ENCODE results near the gene PAK4. TPM values are rescaled to one million over a fixed set of nuclear protein-coding genes. Genes with fewer than 3 reads are reported as not detected.

The PAK4 gene
- total and polyA plus RNA-seq, 2 of the 8 experiments (the other 6 are each of a cell fraction or from before 2014, with no cell fraction given), result 50.7 to 64.4 TPM

- no peak for TF ChIP-seq CHD7 (IDR thresholded peaks at IDR 0.05; ENCODE audit: insufficient replicate concordance, low read length)
- no peak for TF ChIP-seq SIX5 (IDR thresholded peaks at IDR 0.05; ENCODE audit: low read depth, low read length)
- no peak for TF ChIP-seq KDM4A (IDR thresholded peaks at IDR 0.05; ENCODE audit: low read depth, low read length, severe bottlenecking)
- no peak for TF ChIP-seq RAD21 (IDR thresholded peaks at IDR 0.05 in 1 of 2, conservative IDR thresholded peaks at IDR 0.05 in 1 of 2; ENCODE audit: low read depth in 2 of 2, low read length in 2 of 2)
- no peak for TF ChIP-seq YY1 (IDR thresholded peaks at IDR 0.05; ENCODE audit: low read depth, low read length)
- no peak for TF ChIP-seq PHF8 (conservative IDR thresholded peaks at IDR 0.05; ENCODE audit: low read depth, low read length)
- TF ChIP-seq CREB1 (IDR thresholded peaks at IDR 0.05), result no peak
- no peak for TF ChIP-seq CBX5 (IDR thresholded peaks at IDR 0.05; ENCODE audit: low read depth, low read length)
- no peak for TF ChIP-seq ATF3 (IDR thresholded peaks at IDR 0.05; ENCODE audit: insufficient read depth, low read depth, low read length)
- TF ChIP-seq JUN (IDR thresholded peaks at IDR 0.05; ENCODE audit: low read depth, low read length), result no peak
- no peak for TF ChIP-seq ZNF274 (IDR thresholded peaks at IDR 0.05; ENCODE audit: borderline replicate concordance, extremely low read depth, low read length)
Measured at GRCh38 chr19:39090881-39091280, 34.7 kb upstream of the PAK4 start (continued).
